ENCODE measurements around the gene ASCC1. TPM values are rescaled to one million over a fixed set of nuclear protein-coding genes. Genes with fewer than 3 reads are reported as not detected.

ASCC1 gene
- total and polyA plus RNA-seq, 2 donors (not counting 3 experiments of a cell fraction or from before 2014, with no cell fraction given): 16.0 to 24.9 TPM

- Histone ChIP-seq H2AFZ (ENCODE audit: low read depth, low read length) (no peak overlapping the region), H3K36me3 (ENCODE audit: control insufficient read depth in 2 of 2, extremely low read depth in 1 of 2, insufficient read depth in 2 of 2, low read length in 2 of 2) (no peaks in the 10 kb centered on the region), H3K9ac (replicated peaks; ENCODE audit: extremely low read depth, insufficient read depth, low read length) (no peak overlapping the region), H3K9me3 (replicated peaks; ENCODE audit: control insufficient read depth, insufficient read depth, low read length) (no peaks in the 10 kb centered on the region), H3K27ac (ENCODE audit: insufficient read depth, low read depth, low read length) (no peak overlapping the region), H4K20me1 (replicated peaks; ENCODE audit: control insufficient read depth, extremely low read depth, insufficient read depth, low read length) (no peaks in the 10 kb centered on the region), H3K4me1 (ENCODE audit: control insufficient read depth, extremely low read depth, insufficient read depth, low read length) (peaks cover 9% of the 10 kb centered on the region), H3K79me2 (ENCODE audit: control insufficient read depth, insufficient read depth, low read length) (no peaks in the 10 kb centered on the region), H3K4me3 (replicated peaks in 1 of 3; ENCODE audit: insufficient read depth in 1 of 3, low read depth in 1 of 3, low read length in 3 of 3) (no peak overlapping the region), H3K27me3 (ENCODE audit: control insufficient read depth in 2 of 2, insufficient read depth in 2 of 2, low read length in 2 of 2) (peaks cover 19 to 25% of the 10 kb centered on the region in 2 experiments), H3K9me1 (replicated peaks; ENCODE audit: control insufficient read depth, extremely low read depth, insufficient read depth, low read length) (no peaks in the 10 kb centered on the region), H3K4me2 (ENCODE audit: insufficient read depth, low read length) (no peak overlapping the region)
- dilution Hi-C loops (cut with MboI; ENCODE audit: extremely low pct_ligation_motif_present, low sequenced_read_pairs): no loop called here
- no peak for DNase-seq (ENCODE audit: low read depth, low spot score)
- ChIA-PET CTCF (interaction anchor here (1.7 kb wide), 1 partner anchor 37 kb away, joined by 7 read pairs; no protein-coding TSS in a partner anchor), POLR2A (no interaction called here)
- TF ChIP-seq GATA2 (IDR thresholded peaks at IDR 0.05; ENCODE audit: insufficient read depth, insufficient read length, low read depth, low read length) (no peak), EZH2 (IDR thresholded peaks at IDR 0.05; ENCODE audit: borderline replicate concordance, low read depth, low read length, severe bottlenecking) (no peak), POLR2A (IDR thresholded peaks at IDR 0.05; ENCODE audit: low read depth, low read length) (no peak), JUN (IDR thresholded peaks at IDR 0.05; ENCODE audit: borderline replicate concordance, insufficient read depth, insufficient read length, low read depth) (no peak), FOS (IDR thresholded peaks at IDR 0.05; ENCODE audit: borderline replicate concordance, insufficient read depth, low read length) (no peak), MAX (IDR thresholded peaks at IDR 0.05; ENCODE audit: insufficient read depth, insufficient read length) (no peak), POLR2AphosphoS5 (IDR thresholded peaks at IDR 0.05; ENCODE audit: insufficient read depth, low read depth, low read length) (no peak), MYC (IDR thresholded peaks at IDR 0.05; ENCODE audit: low read depth, low read length) (no peak), CTCF (IDR thresholded peaks at IDR 0.05; ENCODE audit: extremely low read depth in 1 of 2, insufficient read depth in 1 of 2, low read depth in 1 of 2, low read length in 2 of 2) (no peak)
- intact Hi-C loops (cut with micrococcal nuclease): no loop called here
- FAIRE-seq: no peak
- BruUV-seq (replicated peaks): no TSS peak
Measured at GRCh38 chr10:72085166-72085565, 130.9 kb downstream of the ASCC1 start.
